Transverse colon (tissue), 4 donors: ENCODE results near the gene BMP7.

Source experiments
- CTCF ChIP-seq, 5 experiments: fragments of 200-600 bp in 3 of 5; fragments of 450-650 bp in 2 of 5; sonication (generic) in 3 of 5; IDR thresholded peaks; 1 replicate in 2 of 5; 2 replicates in 3 of 5; pipeline ENCODE4 v1.5.1; 2016 to 2017; ENCODE audit warnings: antibody characterized with exemption in 5 of 5, inconsistent platforms in 3 of 5, mild to moderate bottlenecking in 2 of 5, moderate library complexity in 1 of 5
- EP300 ChIP-seq: sonication (generic); formaldehyde crosslinking; IDR thresholded peaks from one replicate; pipeline ENCODE4 v1.6.1; 2017; ENCODE audit warnings: antibody characterized with exemption, low read depth
- POLR2A ChIP-seq: fragments of 450-650 bp; IDR thresholded peaks from one replicate; pipeline ENCODE4 v1.6.1; 2016; ENCODE audit warnings: antibody characterized with exemption, mild to moderate bottlenecking, moderate library complexity
- POLR2AphosphoS5 ChIP-seq, 3 donors: sonication (generic); formaldehyde crosslinking; IDR thresholded peaks; one replicate each; pipeline ENCODE4 v1.6.1; 2016; ENCODE audit warnings: antibody characterized with exemption in 3 of 3

GRCh38 chr20:57148263-57148662, 118.2 kb downstream of the BMP7 start:
- TF ChIP-seq EP300 (no peak), CTCF (IDR thresholded peaks at IDR 0.05) (no peak), POLR2A (no peak), POLR2AphosphoS5 (IDR thresholded peaks at IDR 0.05) (no peak)
